H1 (cell line): Measurements from ENCODE around the gene HOXD1. TPM values are rescaled to one million over a fixed set of nuclear protein-coding genes. Genes with fewer than 3 reads are reported as not detected.
A peak's percentile ranks its signal among the peaks of the same experiment; 100 is the strongest.

Source experiments
- CTCF ChIA-PET: fragments of 300-600 bp; sonication (Branson Sonifier 250); formaldehyde crosslinking; loops from one replicate; lab custom pipeline; 2021; ENCODE audit not compliant: partially characterized antibody; lab: Charles Lee
- POLR2A ChIA-PET: fragments of 300-600 bp; sonication (Branson Sonifier 250); formaldehyde crosslinking; loops from one replicate; lab custom pipeline; 2021; ENCODE audit warnings: inconsistent platforms; ENCODE audit not compliant: partially characterized antibody; lab: Charles Lee
- DNase-seq, 2 experiments: peaks; one replicate each; pipeline versions ENCODE4 v3.0.0 to v3.0.0-alpha.2; 2010 to 2022; ENCODE audit warnings: low spot score in 2 of 2, low read depth in 1 of 2, mixed read lengths in 1 of 2
- FAIRE-seq: peaks from 2 replicates; lab custom pipeline; 2011; peaks lifted over from hg19 to GRCh38; lab: Jason Lieb, UNC
- H2AFZ ChIP-seq: 2 replicates; pipeline ENCODE4 v1.8.1; 2012; ENCODE audit warnings: low read length, inconsistent platforms
- H2AK5ac ChIP-seq: 2 replicates; pipeline ENCODE4 v1.6.1; 2013; ENCODE audit warnings: low read depth, low read length
- H2BK120ac ChIP-seq: replicated peaks from 2 replicates; pipeline ENCODE3; 2013; ENCODE audit warnings: low read depth, low read length, inconsistent platforms
- H2BK12ac ChIP-seq: 2 replicates; pipeline ENCODE4 v1.6.1; 2013; ENCODE audit warnings: low read depth, low read length
- H2BK15ac ChIP-seq: 2 replicates; pipeline ENCODE4 v1.6.1; 2013; ENCODE audit warnings: low read length
- H2BK20ac ChIP-seq: 2 replicates; pipeline ENCODE4 v1.6.1; 2013; ENCODE audit warnings: low read length
- H2BK5ac ChIP-seq: 2 replicates; pipeline ENCODE4 v1.6.1; 2013; ENCODE audit warnings: low read depth, low read length
- H3K14ac ChIP-seq: 2 replicates; pipeline ENCODE4 v1.6.1; 2013; ENCODE audit warnings: inconsistent platforms; ENCODE audit not compliant: insufficient read length
- H3K18ac ChIP-seq: 2 replicates; pipeline ENCODE4 v1.6.1; 2013; ENCODE audit warnings: low read length; ENCODE audit errors: extremely low read depth
- H3K23ac ChIP-seq: 2 replicates; pipeline ENCODE4 v1.6.1; 2013; ENCODE audit warnings: inconsistent platforms; ENCODE audit not compliant: insufficient read length
- H3K23me2 ChIP-seq: 2 replicates; pipeline ENCODE4 v1.6.1; 2013; ENCODE audit warnings: low read depth, low read length
- H3K27ac ChIP-seq: 2 replicates; pipeline ENCODE4 v1.6.1; 2011; ENCODE audit warnings: low read depth, low read length, inconsistent platforms
- H3K27me3 ChIP-seq, 4 experiments: replicated peaks in 1 of 4; 1 replicate in 1 of 4; 2 replicates in 3 of 4; pipeline versions ENCODE4 v1.6.1 to v1.8.1; 2011 to 2013; ENCODE audit warnings: low read length in 3 of 4, mild to moderate bottlenecking in 3 of 4, inconsistent platforms in 2 of 4, mixed read lengths in 2 of 4, moderate library complexity in 1 of 4; ENCODE audit not compliant: control insufficient read depth in 3 of 4, insufficient read depth in 3 of 4; ENCODE audit errors: extremely low read depth in 1 of 4
- H3K36me3 ChIP-seq, 4 experiments: 2 replicates each; pipeline versions ENCODE4 v1.6.1 to v1.8.1; 2011 to 2013; ENCODE audit warnings: mild to moderate bottlenecking in 4 of 4, low read length in 3 of 4, moderate library complexity in 2 of 4, control low read depth in 1 of 4, inconsistent platforms in 1 of 4; ENCODE audit not compliant: insufficient read depth in 4 of 4, control insufficient read depth in 2 of 4
- H3K4ac ChIP-seq: replicated peaks from 2 replicates; pipeline ENCODE3; 2013; ENCODE audit warnings: low read length, low read depth, mixed read lengths, inconsistent platforms; ENCODE audit not compliant: insufficient read length
- H3K4me1 ChIP-seq, 4 experiments: replicated peaks in 1 of 4; 1 replicate in 1 of 4; 2 replicates in 3 of 4; pipeline versions ENCODE4 v1.6.1 to v1.8.1; 2011 to 2013; ENCODE audit warnings: low read length in 3 of 4, inconsistent platforms in 2 of 4, mixed read lengths in 1 of 4; ENCODE audit not compliant: insufficient read depth in 4 of 4, control insufficient read depth in 3 of 4
- H3K4me2 ChIP-seq, 2 experiments: 2 replicates each; pipeline versions ENCODE4 v1.6.1 to v1.8.1; 2011 to 2013; ENCODE audit warnings: low read depth in 2 of 2, low read length in 2 of 2, control low read depth in 1 of 2, inconsistent platforms in 1 of 2, mild to moderate bottlenecking in 1 of 2; ENCODE audit not compliant: insufficient read depth in 1 of 2
- H3K4me3 ChIP-seq, 4 experiments: fragments of 200-600, 300-600 bp in 1 of 4; sonication (generic), shearing (Covaris generic), sonication (Bioruptor Twin) in 1 of 4; 2 replicates each; pipeline versions ENCODE4 v1.5.1 to v1.8.1; 2011 to 2016; ENCODE audit warnings: low read length in 4 of 4, low read depth in 3 of 4, control low read depth in 2 of 4, inconsistent platforms in 2 of 4, mild to moderate bottlenecking in 2 of 4, mixed read lengths in 1 of 4, moderate library complexity in 1 of 4; ENCODE audit not compliant: insufficient read depth in 2 of 4; ENCODE audit errors: extremely low read depth in 1 of 4
- H3K56ac ChIP-seq: replicated peaks from 2 replicates; pipeline ENCODE3; 2013; ENCODE audit warnings: low read depth, mild to moderate bottlenecking, mixed read lengths, low read length, inconsistent platforms; ENCODE audit not compliant: insufficient read length
- H3K79me1 ChIP-seq: 2 replicates; pipeline ENCODE4 v1.6.1; 2013; ENCODE audit warnings: low read depth, low read length, control low read depth
- H3K79me2 ChIP-seq, 2 experiments: 2 replicates each; pipeline versions ENCODE4 v1.6.1 to v1.8.1; 2012 to 2013; ENCODE audit warnings: low read length in 2 of 2, mild to moderate bottlenecking in 2 of 2, inconsistent platforms in 1 of 2; ENCODE audit not compliant: insufficient read depth in 2 of 2, control insufficient read depth in 1 of 2
- H3K9ac ChIP-seq, 4 experiments: replicated peaks in 1 of 4; 1 replicate in 1 of 4; 2 replicates in 3 of 4; pipeline versions ENCODE4 v1.6.1 to v1.8.1; 2011 to 2013; ENCODE audit warnings: low read depth in 3 of 4, low read length in 3 of 4, control low read depth in 2 of 4, mild to moderate bottlenecking in 2 of 4, moderate library complexity in 2 of 4, inconsistent platforms in 1 of 4; ENCODE audit errors: extremely low read depth in 1 of 4
- H3K9me3 ChIP-seq, 2 experiments: 2 replicates each; pipeline versions ENCODE4 v1.6.1 to v1.8.1; 2012 to 2013; ENCODE audit warnings: mild to moderate bottlenecking in 2 of 2, moderate library complexity in 2 of 2, control low read depth in 1 of 2, inconsistent platforms in 1 of 2, low read depth in 1 of 2, low read length in 1 of 2, mixed read lengths in 1 of 2; ENCODE audit not compliant: insufficient read depth in 2 of 2
- H4K20me1 ChIP-seq, 2 experiments: replicated peaks in 1 of 2; 2 replicates each; pipeline versions ENCODE3 to v1.8.1; 2011 to 2013; ENCODE audit warnings: inconsistent platforms in 2 of 2, low read length in 2 of 2, mild to moderate bottlenecking in 1 of 2; ENCODE audit not compliant: insufficient read depth in 2 of 2, control insufficient read depth in 1 of 2
- H4K5ac ChIP-seq: 2 replicates; pipeline ENCODE4 v1.6.1; 2013; ENCODE audit warnings: low read length, low read depth, mixed read lengths, inconsistent platforms; ENCODE audit not compliant: insufficient read length
- H4K8ac ChIP-seq: 2 replicates; pipeline ENCODE4 v1.8.0; 2013; ENCODE audit warnings: mild to moderate bottlenecking, moderate library complexity, low read length, inconsistent platforms; ENCODE audit not compliant: insufficient read depth; ENCODE audit errors: extremely low read depth
- H4K91ac ChIP-seq: replicated peaks from 2 replicates; pipeline ENCODE3; 2013; ENCODE audit warnings: low read length, mixed read lengths, inconsistent platforms; ENCODE audit not compliant: insufficient read length
- GABPA ChIP-seq: IDR thresholded peaks from 2 replicates; pipeline ENCODE4 v1.6.1; 2011; ENCODE audit warnings: mild to moderate bottlenecking, low read length, moderate library complexity, borderline replicate concordance; ENCODE audit not compliant: insufficient read depth
- HDAC2 ChIP-seq, 2 experiments: fragments of 300-600 bp in 1 of 2; sonication (generic) in 1 of 2; IDR thresholded peaks; 2 replicates each; pipeline ENCODE4 v1.6.1; 2011 to 2012; ENCODE audit warnings: low read depth in 2 of 2, low read length in 2 of 2, mild to moderate bottlenecking in 2 of 2, moderate library complexity in 2 of 2, borderline replicate concordance in 1 of 2, inconsistent platforms in 1 of 2
- KDM1A ChIP-seq: fragments of 200-600, 300-600 bp; sonication (generic); IDR thresholded peaks from 2 replicates; pipeline ENCODE4 v1.7.1; 2016; ENCODE audit warnings: mild to moderate bottlenecking, low read length, borderline replicate concordance
- RBBP5 ChIP-seq: IDR thresholded peaks from 2 replicates; pipeline ENCODE4 v1.7.1; 2012; ENCODE audit warnings: low read depth, mild to moderate bottlenecking, inconsistent platforms, low read length, moderate library complexity, borderline replicate concordance
- RNF2 ChIP-seq: fragments of 200-900, 300-1000 bp; sonication (generic); IDR thresholded peaks from 2 replicates; pipeline ENCODE4 v1.7.1; 2016; ENCODE audit warnings: borderline replicate concordance, low read depth, mild to moderate bottlenecking, antibody characterized with exemption, low read length; ENCODE audit not compliant: poor library complexity, severe bottlenecking; ENCODE audit errors: missing control alignments
- SIN3A ChIP-seq, 2 experiments: IDR thresholded peaks in 1 of 2; conservative IDR thresholded peaks in 1 of 2; 2 replicates each; pipeline ENCODE4 v1.6.1; 2011 to 2012; ENCODE audit warnings: low read length in 2 of 2, improper control_type of control experiment in 1 of 2, low read depth in 1 of 2, mild to moderate bottlenecking in 1 of 2
- SP2 ChIP-seq: IDR thresholded peaks from 2 replicates; pipeline ENCODE4 v1.6.1; 2012; ENCODE audit warnings: mild to moderate bottlenecking, low read length, inconsistent platforms
- SUZ12 ChIP-seq: fragments of 200-600 bp; sonication (generic); IDR thresholded peaks from 2 replicates; pipeline ENCODE4 v1.6.1; 2012; ENCODE audit warnings: mild to moderate bottlenecking, inconsistent platforms, low read length, moderate library complexity, mixed read lengths
- WGBS, 2 experiments: shearing (Covaris generic) in 1 of 2; methylation state at CpG; one replicate each; pipeline versions ENCODE4 v1.1.6 to v1.1.7; 2013 to 2015; ENCODE audit warnings: low lambda C conversion rate in 2 of 2, mixed read lengths in 2 of 2, inconsistent platforms in 1 of 2, low coverage in 1 of 2, missing lambda C conversion rate in 1 of 2; ENCODE audit not compliant: insufficient replicate concordance in 2 of 2, insufficient coverage in 1 of 2, insufficient read length in 1 of 2; ENCODE audit errors: extremely low coverage in 1 of 2, missing lambda C conversion rate in 1 of 2; 5-methylcytosine and 5-hydroxymethylcytosine counted together
- polyA plus RNA-seq, 7 experiments: library from polyadenylated mRNA; depleted of rRNA in 3 of 7; stranded (reverse) in 5 of 7; unstranded in 2 of 7; fragments of >200 nt in 5 of 7; fragments of 200-250 nt in 2 of 7; gene quantifications; 1 replicate in 5 of 7; 2 replicates in 1 of 7; 4 replicates in 1 of 7; pipeline versions ENCODE4 v1.2.1 to v1.2.3, GENCODE V29; 2011 to 2013; ENCODE audit warnings: missing spikeins in 2 of 7, mixed read lengths in 2 of 7
- total RNA-seq: library from RNA; stranded (reverse); fragmentation: NEBNext Ultra II Directional; extraction: Animal tissue kit (Norgen Biotek cat#: 25700); gene quantifications from 2 replicates; pipeline ENCODE4 v1.2.1, GENCODE V29; 2021

Gene HOXD1
- total and polyA plus RNA-seq, 2 of the 8 experiments (the other 6 are each of a cell fraction or from before 2014, with no cell fraction given), result 0.03 TPM; not detected in 1

DNA sequence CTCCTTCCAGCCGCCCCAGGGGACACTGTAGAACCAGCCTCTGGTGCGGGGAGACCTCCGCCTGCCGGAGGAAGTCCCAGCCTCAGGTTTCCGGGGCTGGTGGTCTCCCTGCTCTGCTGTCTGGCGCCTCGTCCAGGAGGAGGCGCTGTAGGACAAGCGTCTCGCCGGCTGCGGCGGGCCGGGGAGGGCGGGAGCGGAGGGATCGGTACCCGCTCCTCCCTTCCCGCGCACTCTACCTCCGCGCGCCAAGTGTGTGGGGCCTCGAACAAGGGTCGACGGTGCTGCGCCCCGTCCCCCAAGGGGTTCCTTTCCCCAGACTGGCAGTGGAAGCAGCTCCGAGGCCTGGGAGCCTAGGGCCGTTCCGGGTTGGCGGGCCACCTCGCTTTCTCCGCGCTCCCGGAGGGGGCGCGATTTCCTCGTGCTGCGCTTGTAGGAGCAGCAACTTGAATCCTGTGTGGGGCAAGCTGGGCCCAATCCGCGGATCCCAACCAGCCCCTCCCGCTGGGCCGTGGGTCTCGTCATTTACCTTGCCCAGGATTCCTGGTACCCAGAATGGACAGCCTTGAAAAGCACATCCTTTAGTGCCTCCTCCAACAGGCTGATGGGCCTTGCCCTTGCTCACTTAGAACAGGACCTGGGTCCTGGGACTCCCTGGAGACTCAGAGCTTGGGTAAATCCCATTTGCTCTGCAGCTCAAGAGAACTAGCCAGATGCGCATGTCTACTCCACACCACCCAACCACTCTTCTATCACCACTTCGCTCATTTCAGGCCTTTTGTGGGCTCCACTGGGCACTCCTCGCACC lies 47.8 kb upstream of the HOXD1 start:
- peak overlapping the region; percentile 51; the same call in 1 of the 2 replicates for H3K18ac ChIP-seq
- H3K9ac ChIP-seq, result no peak overlapping the region; a peak in 1 of 7 replicates
- POLR2A ChIA-PET, result interaction anchor here (0.6 to 1.8 kb wide), 4 partner anchors 10 to 48 kb away, joined by 3 to 4 read pairs (median 3); partner anchors contain the start of genes HOXD1 and HOXD4
- TF ChIP-seq KDM1A, result peak; percentile 27; the same call in 1 of the 2 replicates
- peak; percentile 38; the same call in 1 of the 2 replicates for TF ChIP-seq GABPA
- 0 out of 4 replicates have a peak, but pooled peaks of 1 of the 2 experiments have one; percentile 37 for TF ChIP-seq SIN3A (conservative IDR thresholded peaks at IDR 0.05 in 1 of 2, IDR thresholded peaks at IDR 0.05 in 1 of 2; ENCODE audit: low read depth in 1 of 2, low read length in 2 of 2)
- TF ChIP-seq RBBP5, result 0 out of 2 replicates have a peak, but pooled peaks have one; percentile 43
- TF ChIP-seq RNF2, result peak; percentile 15
- peak; percentile 55 for TF ChIP-seq SUZ12
- no peak for TF ChIP-seq SP2
- TF ChIP-seq HDAC2 (IDR thresholded peaks at IDR 0.05; ENCODE audit: borderline replicate concordance in 1 of 2, low read depth in 2 of 2, low read length in 2 of 2), result 0 out of 4 replicates have a peak, but pooled peaks have one; percentile 6 to 68

More for the DNA sequence above, 47.8 kb upstream of the HOXD1 start:
- Histone ChIP-seq H3K4me1 (peaks cover 0 to 9% (median 4%) of the 10 kb centered on the region in 4 experiments; a peak in 5 of 7 replicates), H2AFZ (no peak overlapping the region; the same call in 1 of the 2 replicates), H3K56ac (no peak overlapping the region), H4K5ac (no peak overlapping the region), H3K36me3 (peaks cover 0 to 4% (median 0%) of the 10 kb centered on the region in 4 experiments; a peak in 1 of 8 replicates), H3K27ac (no peak overlapping the region), H2BK5ac (no peak overlapping the region), H3K27me3 (peaks cover 81 to 100% (median 96%) of the 10 kb centered on the region in 4 experiments), H4K8ac (no peak overlapping the region), H2BK15ac (peak overlapping the region; percentile 61; the same call in 1 of the 2 replicates), H3K4me2 (peak overlapping the region; percentile 4 to 79), H3K79me2 (no peaks in the 10 kb centered on the region), H3K14ac (no peak overlapping the region), H2AK5ac (no peak overlapping the region), H3K23ac (no peak overlapping the region), H3K23me2 (peaks cover 3% of the 10 kb centered on the region; the same call in 1 of the 2 replicates), H3K79me1 (no peaks in the 10 kb centered on the region), H2BK20ac (no peak overlapping the region), H2BK12ac (no peak overlapping the region), H4K20me1 (peaks cover 7 to 8% of the 10 kb centered on the region in 2 experiments), H3K9me3 (no peaks in the 10 kb centered on the region; a peak in 1 of 4 replicates), H4K91ac (peak overlapping the region; percentile 91), H2BK120ac (no peak overlapping the region), H3K4ac (no peak overlapping the region), H3K4me3 (peak overlapping the region; percentile 35 to 67 (median 59))
- DNase-seq (peak; percentile 66 to 92), FAIRE-seq (peak; percentile 65)
- WGBS, 2 experiments, result 10% methylated on average over 35 of the region's 48 CpGs; no CpG with 5 or more reads in 1 of the 2 experiments
- CTCF ChIA-PET, result interaction anchor here (0.6 to 10.0 kb wide), 91 partner anchors 9 to 1620 kb away, joined by 3 to 119 read pairs (median 5); partner anchors contain the start of genes HOXD10, HOXD4, HOXD8 and HOXD9
